ENCODE results near the gene OR2B2. TPM values are rescaled to one million over a fixed set of nuclear protein-coding genes. Genes with fewer than 3 reads are reported as not detected.
"Not testable (repeated sequence)": the region's sequence is repeated elsewhere in the genome, so short reads cannot be mapped to it uniquely, and the experiment has no call there.

The OR2B2 gene
- not detected in 2 replicates for total RNA-seq (2014; rRNA removed; shearing (Covaris generic))

DNA sequence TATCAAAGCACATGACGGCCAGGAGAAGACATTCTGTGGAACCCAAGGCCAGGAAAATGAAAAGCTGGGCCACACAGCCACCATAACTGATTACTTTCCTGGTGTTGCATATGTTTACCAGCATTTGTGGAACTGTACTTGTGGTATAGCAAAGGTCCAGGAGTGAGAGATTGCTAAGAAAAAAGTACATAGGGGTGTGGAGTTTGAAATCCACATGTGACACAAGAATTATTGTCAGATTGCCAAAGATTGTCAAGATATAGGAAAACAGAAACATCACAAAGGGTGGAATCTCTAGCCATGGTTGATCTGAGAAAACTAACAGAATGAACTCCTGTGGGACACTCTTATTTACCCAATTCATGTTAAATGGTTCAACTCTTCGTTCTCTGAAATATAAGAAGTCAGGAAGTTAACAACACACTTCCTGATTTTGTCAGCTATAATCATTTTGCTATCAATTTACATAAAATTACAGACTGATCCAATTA, at the start of gene OR2B2:
TSS of gene OR2B2 (minus strand) at position 441 of the 491 bp plus-strand sequence. CDS start at position 364, 77 bp downstream.
- DNase-seq (ENCODE audit: low read depth) = no peak

GRCh38 chr6:27957516-27957915, 45.3 kb upstream of the OR2B2 start:
- no peak for DNase-seq (ENCODE audit: low read depth)

DNA sequence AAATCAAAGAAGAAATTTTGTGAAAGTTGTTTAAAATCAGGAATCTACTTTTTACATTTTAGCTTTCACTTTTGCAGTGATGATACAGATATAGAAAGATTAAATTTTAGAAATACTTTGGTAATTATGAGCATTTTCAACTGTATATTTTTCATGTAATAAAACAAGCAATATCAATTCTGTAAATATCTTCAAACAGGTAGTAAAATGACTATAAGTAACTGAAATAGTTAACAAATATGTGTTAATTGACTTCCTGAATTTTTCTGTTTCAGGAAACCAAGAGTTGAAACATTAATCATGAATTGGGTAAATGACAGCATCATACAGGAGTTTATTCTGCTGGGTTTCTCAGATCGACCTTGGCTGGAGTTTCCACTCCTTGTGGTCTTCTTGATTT, 44.7 kb upstream of the OR2B2 start, which contains the start of gene OR2B6:
TSS of gene OR2B6 (plus strand) at position 301 of the 400 bp plus-strand sequence. CDS start at position 301, 0 bp downstream.
- no peak for DNase-seq (ENCODE audit: low read depth)

DNA sequence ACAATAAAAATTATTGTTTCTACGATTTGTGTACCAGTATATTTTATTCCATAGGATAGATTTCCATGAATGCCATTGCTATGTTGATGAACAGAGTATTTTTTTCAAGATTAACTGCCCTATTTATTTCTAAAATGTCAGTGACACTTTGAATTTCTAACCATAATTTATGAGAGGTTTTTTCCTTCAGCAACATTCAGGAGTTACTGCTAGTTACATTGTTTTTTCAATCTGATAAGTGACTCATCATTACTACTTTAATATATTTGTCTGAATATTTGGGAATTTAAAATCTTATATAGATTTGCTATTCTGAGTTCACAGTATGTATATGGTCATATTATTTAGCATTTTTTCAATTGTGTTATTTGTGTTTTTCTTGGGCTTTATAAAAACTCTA, 38.8 kb upstream of the OR2B2 start:
- no peak for DNase-seq (ENCODE audit: low read depth)

DNA sequence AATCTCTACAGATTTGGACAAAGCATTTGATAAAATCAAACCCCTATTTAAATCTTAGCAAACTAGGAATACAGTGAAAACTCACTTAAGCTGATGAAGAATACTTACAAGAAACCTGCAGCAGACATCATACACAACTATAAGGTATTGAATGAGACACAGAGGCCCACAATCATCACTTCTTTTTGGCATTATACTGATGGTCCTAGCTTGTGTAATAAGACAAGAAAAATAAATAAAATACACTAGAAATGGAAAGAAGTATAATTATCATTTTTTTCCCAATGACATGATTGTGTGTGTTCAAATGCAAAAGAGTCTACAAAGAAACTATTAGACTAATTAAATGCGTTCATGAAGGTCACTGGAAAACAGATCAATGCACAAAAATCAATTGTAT, 36.0 kb upstream of the OR2B2 start:
- DNase-seq (ENCODE audit: low read depth) = no peak

GRCh38 chr6:27943072-27943471, 30.9 kb upstream of the OR2B2 start:
- not testable (repeated sequence) for DNase-seq (ENCODE audit: low read depth)

DNA sequence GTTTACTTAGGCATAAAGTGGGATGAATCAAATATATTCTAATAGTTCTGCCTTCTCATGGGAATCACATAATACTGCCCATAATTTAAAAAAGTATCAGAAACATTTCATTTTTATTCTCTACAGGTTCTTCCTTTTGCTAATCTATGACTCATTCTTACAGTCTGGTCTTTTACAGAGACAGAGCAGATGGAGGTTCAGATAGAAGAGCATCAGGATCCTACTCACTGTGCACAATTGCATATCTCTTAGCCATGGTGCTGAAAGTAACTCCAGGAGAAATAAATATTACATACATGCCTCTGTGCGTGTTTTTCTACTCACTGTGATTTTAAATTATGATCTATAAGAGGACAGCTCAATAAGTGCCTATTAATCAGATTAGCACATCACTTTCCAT, 28.6 kb upstream of the OR2B2 start:
- DNase-seq (ENCODE audit: low read depth) = no peak

- no peak for DNase-seq (ENCODE audit: low read depth)
Observed at GRCh38 chr6:27931209-27931608, 19.0 kb upstream of the OR2B2 start.

GRCh38 chr6:27929930-27930329, 17.7 kb upstream of the OR2B2 start:
- not testable (repeated sequence) for DNase-seq (ENCODE audit: low read depth)

DNA sequence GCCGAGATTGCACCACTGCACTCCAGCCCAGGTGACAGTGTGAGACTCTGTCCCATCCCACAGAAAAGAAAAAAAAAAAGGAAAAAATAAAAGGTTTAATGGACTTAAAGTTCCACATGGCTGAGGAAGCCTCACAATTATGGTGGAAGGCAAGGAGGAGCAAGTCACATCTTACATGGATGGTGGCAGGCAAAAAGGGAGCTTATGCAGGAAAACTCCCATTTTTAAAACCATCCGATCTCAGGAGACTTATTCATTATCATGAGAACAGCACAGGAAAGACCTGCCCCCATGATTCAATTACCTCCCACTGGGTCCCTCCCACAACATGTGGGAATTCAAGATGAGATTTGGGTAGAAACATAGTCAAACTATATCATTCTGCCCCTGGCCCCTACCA, 15.8 kb upstream of the OR2B2 start:
- not testable (repeated sequence) for DNase-seq (ENCODE audit: low read depth)

GRCh38 chr6:27924179-27924578, 12.0 kb upstream of the OR2B2 start:
- DNase-seq (ENCODE audit: low read depth) = no peak

- DNase-seq (ENCODE audit: low read depth) = no peak
Observed at GRCh38 chr6:27922949-27923348, 10.8 kb upstream of the OR2B2 start.

DNA sequence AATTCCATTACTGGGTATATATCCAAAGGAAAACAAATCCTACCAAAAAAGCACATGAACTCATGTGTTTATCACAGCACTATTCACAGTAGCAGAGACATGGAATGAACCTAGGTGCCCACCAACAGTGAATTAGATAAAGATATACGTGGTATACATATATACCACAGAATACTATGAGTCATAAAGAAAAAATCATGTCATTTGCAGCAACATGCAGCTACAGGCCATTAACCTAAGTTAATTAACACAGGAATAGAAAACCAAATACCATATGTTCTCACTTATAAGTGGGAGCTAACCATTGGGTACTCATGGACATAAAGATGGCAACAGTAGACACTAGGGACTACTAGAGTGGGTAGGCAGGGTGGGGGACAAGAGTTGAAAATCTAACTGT, 4.2 kb downstream of the OR2B2 start:
- no peak for DNase-seq (ENCODE audit: low read depth)

DNA sequence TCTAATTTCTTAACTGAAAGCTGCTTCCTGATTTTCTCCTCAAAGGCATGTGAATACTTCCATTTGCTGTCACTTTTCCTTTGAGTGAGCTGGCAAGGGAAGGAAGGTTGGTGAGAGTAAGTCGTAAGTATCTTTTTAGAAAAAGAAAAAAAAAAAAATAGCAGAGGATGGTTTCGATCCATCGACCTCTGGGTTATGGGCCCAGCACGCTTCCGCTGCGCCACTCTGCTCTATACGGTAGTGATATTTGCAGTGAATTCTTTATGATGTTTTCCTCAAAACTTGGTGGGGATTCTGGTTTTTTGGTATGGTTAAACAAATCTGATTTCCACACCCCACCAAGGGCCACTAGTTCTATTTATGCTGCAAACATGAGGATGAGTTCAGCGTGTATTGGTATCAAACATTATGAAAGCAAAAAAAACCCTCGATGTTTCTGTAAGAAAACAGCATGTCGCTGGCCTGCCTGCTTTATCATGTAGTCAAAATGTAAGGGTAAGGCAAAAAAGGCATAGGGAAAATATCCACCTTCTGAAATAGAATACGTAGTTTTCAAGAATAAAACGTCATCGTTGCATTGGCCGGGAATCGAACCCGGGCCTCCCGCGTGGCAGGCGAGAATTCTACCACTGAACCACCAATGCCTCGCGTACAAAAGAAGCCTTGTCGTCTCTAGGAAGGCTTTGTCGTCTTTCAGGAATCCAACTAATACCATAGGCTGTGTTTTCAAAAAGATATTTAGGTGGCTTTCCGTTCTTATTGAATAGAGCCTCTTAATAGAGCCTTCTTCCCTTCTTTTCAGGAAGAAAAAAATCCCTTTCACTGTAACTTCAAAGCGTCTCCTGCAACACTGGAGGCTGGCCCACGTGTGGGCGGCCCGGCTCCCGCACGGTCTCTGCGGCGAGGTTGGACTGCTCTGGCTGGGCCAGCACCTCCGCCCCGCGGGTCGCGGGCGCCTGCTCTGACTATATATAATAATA, 9.6 kb downstream of the OR2B2 start:
- peak; percentile 85 for DNase-seq (ENCODE audit: low read depth)

GRCh38 chr6:27901801-27902200, 10.4 kb downstream of the OR2B2 start:
- peak; percentile 17 for DNase-seq (ENCODE audit: low read depth)

DNA sequence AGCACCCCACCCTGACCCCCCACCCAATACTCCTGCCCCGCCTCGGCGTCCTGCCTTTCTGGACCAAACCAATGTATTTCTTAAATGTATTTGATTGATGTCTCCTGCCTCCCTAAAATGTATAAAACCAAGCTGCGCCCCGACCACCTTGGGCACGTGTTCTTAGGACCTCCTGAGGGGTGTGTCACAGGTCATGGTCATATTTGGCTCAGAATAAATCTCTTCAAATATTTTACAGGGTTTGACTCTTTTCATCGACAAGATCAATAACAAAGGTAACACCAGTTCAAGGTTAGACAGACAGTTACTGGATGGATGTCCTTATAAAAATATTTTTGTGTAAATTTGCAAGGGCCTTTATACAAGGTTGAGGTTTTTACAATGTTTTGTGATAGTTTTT, 12.0 kb downstream of the OR2B2 start:
- not testable (repeated sequence) for DNase-seq (ENCODE audit: low read depth)

DNA sequence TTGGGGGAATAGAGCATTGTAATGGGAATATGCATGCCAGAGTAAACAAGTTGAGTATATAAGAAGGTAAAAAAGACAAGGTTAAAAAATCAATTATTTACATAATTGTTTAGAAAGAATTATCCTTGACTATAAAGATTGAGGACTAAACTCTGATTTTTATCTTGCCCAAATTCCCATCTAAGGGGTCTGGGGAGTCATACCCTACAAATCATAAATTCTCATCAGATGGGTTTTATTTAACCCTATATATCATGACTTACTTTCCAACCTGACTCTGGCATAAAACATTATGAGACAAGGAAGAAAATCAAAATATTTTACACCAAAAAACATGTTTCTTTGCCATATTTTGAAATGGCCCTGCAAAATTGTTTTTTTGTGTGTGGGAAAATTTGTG, 12.7 kb downstream of the OR2B2 start:
- DNase-seq (ENCODE audit: low read depth) = no peak

GRCh38 chr6:27897580-27898206, 14.5 kb downstream of the OR2B2 start:
- DNase-seq (ENCODE audit: low read depth) = no peak

- DNase-seq (ENCODE audit: low read depth) = no peak
Observed at GRCh38 chr6:27896398-27896796, 15.8 kb downstream of the OR2B2 start.

DNA sequence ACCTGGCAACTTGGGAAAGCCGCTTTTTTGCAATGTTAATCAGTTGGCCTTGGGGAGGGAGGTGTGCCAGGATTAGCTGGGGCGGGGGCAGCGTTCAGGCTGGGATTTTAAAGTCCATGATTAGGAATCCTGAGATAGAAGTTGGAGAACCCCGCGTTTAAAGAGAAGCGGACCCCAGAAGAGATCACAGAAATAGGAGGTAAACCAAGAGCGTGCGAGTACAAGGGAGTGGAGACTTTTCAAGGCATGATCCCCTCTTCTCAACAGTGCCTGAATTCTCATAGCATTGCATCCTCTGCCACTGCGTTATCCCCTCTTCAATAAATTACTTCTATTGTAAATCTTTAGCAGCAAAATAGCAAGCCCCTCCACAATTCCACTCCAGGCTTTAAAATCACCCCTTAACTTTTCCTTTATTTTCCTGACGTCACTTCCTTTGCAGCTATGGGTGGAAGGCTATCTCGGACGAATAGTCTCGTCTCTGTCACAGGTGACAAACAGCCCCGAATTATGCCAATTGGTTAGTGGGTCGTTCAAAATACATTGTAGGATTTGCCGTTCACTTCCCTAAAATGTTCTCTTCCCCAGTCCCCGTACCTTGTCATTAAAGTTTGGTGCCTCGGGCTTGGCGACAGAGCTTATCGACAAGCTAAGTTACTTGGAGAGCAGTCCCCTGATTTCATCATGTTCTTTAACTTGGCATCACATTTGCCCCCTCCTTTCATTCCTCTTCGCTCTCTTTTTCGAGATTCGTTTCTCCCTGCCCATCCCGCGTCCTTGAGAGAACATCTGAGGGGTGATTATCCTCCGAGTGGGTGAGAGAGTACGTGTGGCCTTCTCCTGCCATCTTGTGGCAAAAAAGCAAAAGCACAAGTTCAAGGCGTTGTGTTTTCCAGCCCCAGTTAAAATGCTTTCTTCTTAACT, 17.1 kb downstream of the OR2B2 start:
- DNase-seq (ENCODE audit: low read depth) = peak; percentile 88

Data from Daoy (cell line).